GM19455 (cell line): ENCODE data around the gene ATAD3B.
"Not testable (repeated sequence)": the region's sequence is repeated elsewhere in the genome, so short reads cannot be mapped to it uniquely, and the experiment has no call there.

Experiments used
- ATAC-seq: cut with Tn5 transposase; IDR thresholded peaks from one replicate; pipeline ENCODE4 v1.9.1; 2021; ENCODE audit not compliant: unreplicated experiment

Gene ATAD3B

DNA sequence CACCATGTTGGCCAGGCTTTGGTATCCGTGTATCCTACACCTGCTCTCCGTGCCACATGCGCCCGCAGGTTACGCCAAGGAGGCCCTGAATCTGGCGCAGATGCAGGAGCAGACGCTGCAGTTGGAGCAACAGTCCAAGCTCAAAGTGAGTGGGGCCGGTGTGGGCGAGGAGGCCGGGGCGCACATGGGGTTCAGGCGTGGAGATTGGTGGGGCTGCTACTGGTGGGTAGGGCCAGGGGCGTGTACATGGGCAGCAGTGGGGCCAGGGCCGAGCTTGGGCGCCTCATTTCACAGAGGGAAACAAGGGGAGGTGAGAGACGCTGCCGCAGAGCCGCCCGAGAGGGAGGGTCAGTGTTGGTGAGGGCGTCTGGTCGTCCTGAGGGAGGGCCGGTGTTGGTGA, 5.6 kb downstream of the ATAD3B start:
- ATAC-seq: no peak

DNA sequence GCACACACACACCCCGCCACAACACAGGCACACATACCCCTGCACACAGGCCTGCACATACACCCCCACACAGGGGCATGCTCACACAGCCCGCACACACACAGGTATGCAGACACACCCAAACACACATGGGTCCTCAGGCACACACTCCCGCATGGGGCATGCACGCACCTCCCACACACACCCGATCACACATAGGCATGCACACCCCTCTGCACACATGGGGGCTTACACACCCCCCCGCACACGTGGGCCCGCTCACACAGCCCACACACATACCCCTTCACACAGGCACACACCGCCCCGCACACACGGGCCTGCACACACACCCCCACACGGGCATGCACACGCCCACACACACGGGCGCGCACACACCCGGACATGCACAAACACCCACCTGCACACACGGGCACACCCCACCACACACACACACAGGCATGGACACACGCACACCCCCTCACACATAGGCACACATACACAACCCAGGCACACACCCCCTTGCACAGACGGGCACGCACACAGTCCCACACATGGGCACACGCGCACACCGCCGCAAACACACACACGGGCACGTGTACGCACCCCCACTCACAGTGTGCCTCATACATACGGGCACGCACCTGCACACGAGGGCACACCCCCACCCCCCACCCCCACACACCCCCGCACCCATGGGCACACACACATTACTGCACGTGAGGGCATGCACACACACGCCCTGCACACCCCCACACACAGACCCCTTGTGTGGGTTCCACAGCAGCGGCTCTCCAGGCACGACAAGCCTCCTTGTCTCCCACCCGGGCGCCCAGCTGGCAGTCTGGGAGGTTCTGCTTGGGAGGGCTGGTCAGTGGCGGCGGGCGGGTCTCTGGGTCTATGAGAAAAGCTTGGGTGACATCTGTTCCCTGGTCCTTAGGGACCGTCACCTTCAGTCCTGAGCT, 8.3 kb downstream of the ATAD3B start:
- ATAC-seq: no peak

DNA sequence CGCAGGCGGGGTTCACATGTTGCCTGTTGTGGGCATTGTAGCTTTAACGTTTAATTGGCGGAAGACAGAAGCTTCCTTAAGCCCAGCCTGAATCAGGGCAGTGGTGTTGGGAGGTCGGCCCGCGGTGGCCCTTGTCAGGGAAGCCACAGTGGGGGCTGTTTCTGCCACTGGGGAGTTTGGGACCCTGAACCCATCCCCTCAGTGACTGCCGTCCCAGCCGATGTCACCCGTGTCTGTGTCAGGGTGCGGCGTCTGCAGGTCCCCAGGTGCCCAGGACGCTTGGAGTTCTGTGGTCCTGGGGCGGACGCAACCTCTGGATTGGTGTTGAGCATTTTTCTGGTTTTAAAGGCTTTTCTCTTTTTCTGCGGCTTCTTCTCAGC, 8.9 kb downstream of the ATAD3B start:
- not testable (repeated sequence) for ATAC-seq

DNA sequence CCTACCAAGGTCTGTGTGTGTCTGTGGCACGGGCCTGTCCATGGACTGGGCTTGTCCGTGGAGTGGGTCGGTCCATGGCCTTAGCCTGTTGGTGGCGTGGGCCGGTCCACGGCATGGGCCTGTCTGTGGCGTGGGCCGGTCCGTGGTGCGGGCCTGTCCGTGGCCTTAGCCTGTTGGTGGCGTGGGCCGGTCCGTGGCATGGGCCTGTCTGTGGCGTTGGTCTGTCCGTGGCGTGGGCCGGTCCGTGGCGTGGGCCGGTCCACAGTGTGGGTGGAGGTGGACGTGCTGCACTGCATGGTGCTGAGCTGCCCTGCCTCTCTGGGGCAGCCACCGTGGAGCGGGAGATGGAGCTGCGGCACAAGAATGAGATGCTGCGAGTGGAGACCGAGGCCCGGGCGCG, 10.2 kb downstream of the ATAD3B start:
- ATAC-seq: not testable (repeated sequence)

DNA sequence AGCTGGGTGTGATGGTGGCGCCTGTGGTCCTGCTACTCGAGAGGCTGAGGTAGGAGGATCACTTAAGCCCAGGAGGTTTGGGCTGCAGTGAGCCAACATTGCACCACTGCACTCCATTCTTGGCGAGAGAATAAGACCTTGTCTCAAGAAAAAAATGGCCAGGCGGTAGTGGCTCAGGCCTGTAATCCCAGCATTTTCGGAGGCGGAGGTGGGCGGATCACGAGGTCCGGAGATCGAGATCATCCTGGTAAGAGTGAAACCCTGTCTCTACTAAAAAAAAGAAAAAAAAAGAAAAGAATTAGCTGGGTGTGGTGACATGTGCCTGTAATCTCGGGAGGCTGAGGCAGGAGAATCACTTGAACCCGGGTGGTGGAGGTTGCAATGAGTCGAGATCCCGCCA, 11.3 kb downstream of the ATAD3B start:
- no peak for ATAC-seq

DNA sequence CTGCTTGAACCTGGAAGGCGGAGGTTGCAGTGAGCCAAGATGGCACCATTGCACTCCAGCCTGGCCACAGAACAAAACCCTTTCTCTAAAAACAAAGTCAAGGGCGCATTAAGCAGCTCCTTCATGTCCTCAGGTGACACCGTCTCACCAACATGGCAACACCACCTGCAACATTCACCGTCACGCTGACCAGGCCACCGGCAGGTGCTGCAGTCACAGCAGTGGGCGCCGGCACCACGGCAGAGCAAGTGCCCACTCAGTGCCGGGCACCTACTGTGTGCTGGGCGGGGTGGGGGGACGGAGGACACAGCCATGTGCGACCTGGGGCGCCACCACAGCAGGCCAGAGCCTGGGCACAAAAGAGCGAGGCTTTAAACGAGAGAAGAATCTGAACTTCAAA, 12.1 kb downstream of the ATAD3B start:
- ATAC-seq: no peak

DNA sequence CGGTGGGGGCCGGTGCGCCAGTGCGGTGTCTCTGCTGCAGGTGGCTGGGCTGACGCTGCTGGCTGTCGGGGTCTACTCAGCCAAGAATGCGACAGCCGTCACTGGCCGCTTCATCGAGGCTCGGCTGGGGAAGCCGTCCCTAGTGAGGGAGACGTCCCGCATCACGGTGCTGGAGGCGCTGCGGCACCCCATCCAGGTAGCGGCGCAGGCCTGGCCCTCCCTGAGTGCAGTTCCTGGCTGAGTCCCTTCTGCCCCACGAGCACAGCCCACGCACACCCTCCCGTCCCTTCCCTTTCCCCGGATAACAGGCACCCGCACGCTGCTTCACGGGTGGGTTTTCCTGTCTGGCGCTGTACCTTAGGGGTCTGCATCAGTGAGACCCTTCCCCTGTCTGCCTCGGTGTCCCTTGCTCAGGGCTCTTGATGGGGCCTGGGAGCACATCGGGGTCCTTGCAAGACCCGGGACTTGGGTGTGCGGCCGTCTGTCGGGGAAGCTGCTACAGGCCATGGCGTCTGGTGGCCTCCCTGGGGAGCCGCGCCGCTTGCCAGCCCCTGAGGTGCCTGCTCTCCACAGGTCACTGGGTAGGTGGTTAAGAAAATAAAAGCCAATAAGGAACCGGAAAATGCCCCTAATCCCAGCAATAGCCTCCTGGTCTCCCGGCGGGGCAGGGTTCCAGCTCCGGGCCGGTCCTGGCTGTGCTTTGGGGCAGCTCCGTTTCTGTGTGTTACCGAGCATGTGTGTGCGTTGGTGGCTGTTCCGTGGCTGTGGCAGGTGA, 13.6 kb downstream of the ATAD3B start:
- not testable (repeated sequence) for ATAC-seq

DNA sequence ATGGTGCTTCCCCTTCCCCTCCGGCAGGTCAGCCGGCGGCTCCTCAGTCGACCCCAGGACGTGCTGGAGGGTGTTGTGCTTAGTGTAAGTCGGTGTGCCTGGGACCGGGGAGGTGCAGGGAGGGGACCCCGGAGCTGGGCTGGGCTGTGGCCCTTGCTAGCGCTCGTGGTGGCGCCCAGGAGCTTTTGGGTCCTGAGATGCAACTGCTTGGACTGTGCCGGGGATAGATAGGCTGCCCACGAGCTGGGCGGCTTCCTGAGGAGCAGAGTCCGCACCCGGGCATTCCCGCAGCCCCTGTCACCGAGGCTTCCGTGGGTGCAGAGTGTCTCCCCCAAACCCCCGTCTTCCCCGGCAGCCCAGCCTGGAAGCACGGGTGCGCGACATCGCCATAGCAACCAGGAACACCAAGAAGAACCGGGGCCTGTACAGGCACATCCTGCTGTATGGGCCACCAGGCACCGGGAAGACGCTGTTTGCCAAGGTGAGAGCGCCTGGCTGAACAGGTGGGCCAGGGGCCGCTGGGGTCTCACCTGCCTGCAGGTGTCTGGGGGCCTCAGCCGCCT, 14.3 kb downstream of the ATAD3B start:
- not testable (repeated sequence) for ATAC-seq

DNA sequence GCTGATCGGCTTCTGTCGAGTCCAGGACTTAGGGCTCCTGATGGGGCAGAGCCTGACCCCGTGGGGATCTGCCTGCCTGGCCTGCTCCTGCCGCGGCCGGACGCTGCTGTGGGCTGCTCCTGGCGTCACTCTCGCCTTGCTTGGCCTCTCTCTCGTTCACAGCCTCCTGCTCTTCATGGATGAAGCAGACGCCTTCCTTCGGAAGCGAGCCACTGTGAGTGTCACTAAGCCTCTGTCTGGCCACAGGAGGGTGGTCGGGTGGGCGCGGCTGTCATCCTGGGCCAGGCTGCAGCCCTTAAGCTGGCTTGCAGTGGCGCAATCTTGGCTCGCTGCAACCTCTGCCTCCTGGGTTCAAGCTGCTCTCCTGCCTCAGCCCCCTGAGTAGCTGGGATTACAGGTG, 16.1 kb downstream of the ATAD3B start:
- no peak for ATAC-seq

DNA sequence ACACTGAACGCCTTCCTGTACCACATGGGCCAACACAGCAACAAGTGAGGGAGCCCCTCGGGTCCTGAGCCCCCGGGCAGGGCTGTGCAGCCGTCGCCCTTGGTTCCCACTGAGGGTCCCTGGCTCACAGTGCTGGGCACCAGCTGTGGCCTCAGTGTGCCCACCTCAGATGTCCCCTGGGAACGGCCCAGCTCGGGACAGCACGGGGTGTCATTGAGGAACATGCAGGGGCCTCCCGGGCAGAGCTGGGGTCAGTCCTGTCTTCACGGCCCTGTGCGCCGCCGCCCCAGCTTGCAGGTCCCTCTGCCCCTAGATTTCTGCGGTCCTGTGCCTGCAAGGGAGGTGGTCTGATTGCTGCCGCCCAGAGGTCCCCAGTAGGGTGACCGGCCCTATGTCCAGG, 17.7 kb downstream of the ATAD3B start:
- no peak for ATAC-seq

DNA sequence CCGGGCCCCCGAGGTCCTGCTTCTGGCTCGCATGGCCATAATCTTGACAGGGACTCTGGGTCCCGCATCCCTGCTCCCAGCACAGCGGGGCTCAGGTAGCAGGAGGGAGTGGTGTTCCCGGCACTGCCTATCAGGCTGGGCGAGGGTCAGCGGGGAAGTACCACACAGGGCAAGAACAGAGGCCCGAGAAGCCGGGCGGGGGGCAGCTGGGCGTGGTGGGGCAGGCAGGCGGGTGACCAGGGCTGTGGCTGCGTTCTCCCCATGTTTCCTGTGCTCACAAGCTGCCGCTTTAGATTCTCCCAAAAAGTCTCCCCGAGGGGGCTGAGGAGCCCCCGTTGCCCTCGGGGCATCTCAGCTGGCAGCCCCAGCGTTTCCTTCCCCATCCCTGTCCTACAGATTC, 18.3 kb downstream of the ATAD3B start:
- no peak for ATAC-seq

DNA sequence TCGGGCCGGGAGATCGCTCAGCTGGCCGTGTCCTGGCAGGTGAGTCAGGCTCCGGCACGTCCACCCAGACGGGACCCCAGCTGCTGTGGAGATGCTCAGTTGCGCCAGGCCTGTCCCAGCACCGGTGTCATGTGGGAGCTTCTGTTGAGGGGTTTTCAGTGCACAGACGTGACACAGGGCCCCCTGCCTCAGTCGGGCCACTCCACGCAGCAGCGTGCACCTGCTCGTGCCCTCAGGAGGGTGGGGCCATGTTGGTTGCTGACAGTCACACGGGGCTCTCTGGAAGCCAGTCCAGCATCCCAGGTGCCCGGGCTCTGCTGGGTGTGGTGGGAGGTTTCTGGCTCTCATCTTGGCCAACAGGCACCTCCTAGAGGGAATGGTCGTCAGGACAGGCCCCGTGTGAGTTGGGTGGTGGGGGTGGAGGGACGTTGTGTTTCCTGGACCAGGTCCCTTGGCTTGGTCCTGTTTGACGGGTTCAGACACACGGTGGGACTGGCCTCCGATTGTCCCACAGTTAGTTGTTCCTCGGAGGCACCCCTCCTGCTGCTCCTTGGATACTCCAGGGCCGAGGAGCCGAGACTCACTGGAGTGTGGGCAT, 19.2 kb downstream of the ATAD3B start:
- ATAC-seq: no peak

DNA sequence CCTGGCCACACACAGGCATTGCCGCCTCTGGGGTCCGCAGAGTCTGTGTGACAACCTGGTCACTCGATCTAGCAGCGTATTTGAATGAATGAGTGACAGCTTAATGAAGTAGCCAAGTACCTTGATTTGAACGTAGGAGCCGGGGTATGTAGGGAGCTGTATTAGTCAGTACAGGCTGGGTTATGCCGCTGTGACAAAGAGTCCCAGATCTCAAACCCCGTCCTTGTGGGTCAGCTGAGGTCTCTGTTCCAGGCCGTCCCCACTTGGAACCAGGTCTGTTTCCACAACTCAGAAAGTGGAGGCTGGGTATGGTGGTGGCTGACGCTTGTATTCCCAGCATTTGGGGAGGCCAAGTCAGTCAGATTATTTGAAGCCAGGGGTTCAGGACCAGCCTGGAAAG, 20.0 kb downstream of the ATAD3B start:
- no peak for ATAC-seq

DNA sequence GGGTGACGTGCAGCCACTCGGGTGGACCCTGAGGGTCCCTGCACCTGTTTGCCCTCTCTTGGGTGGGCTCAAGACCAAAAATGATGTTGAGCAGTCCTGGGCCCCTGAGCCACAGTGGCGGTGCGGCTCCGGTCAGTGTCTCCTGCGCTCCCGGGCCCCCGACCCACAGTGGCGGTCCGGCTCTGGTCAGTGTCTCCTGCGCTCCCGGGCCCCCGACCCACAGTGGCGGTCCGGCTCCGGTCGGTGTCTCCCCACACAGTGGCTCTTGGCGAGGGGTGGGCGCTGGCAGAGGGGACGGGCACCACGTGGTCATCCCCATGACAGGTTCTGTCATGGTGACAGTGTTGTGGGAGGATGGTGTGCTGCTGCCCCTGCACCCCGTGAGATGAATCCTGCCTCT, 22.7 kb downstream of the ATAD3B start:
- not testable (repeated sequence) for ATAC-seq

DNA sequence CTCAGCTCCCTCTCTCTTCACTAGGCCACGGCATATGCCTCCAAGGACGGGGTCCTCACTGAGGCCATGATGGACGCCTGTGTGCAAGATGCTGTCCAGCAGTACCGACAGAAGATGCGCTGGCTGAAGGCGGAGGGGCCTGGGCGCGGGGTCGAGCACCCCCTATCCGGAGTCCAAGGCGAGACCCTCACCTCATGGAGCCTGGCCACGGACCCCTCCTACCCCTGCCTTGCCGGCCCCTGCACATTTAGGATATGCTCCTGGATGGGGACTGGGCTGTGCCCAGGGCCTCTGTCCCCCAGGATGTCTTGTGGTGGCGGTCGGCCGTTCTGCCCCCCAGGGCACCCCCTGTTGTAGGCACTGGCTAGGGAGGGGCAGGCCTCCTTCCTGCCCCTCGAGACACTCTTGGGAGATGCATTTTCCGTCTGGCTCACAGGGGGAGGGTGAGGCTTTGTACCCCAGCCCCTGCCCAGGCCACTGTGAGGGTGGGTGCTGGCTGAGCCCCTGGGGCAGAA, 24.0 kb downstream of the ATAD3B start:
- ATAC-seq: not testable (repeated sequence)

DNA sequence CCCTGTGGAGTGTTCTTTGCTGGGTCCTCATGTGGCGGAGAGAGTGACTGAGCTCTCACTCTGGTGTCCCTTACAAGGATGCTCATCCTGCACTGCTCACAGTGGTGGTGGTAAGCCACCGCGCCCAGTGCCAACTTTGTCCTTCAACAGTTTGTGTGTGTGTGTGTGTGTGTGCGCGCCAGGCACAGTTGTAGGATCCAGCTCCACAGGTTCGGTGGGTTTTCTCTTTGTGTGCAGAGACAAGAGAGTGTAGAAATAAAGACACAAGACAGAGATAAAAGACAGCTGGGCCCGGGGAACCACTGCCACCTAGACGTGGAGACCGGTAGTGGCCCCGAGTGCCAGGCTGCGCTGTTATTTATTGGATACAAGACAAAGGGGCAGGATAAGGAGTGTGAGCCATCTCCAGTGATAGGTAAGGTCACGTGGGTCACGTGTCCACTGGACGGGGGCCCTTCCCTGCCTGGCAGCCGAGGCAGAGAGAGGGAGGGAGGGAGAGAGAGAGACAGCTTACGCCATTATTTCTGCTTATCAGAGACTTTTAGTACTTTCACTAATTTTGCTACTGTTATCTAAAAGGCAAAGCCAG, 33.3 kb downstream of the ATAD3B start:
- not testable (repeated sequence) for ATAC-seq

DNA sequence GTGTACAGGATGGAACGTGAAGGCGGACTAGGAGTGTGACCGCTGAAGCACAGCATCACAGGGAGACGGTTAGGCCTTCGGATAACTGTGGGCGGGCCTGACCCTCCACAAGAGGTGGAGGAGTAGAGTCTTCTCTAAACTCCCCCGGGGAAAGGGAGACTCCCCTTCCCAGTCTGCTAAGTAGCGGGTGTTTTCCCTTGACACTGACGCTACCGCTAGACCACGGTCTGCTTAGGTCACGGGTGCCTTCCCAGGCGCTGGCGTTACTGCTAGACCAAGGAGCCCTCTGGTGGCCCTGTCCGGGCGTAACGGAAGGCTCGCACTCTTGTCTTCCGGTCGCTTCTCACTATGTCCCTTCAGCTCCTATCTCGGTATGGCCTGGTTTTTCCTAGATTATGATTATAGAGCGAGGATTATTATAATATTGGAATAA, 33.8 kb downstream of the ATAD3B start:
- not testable (repeated sequence) for ATAC-seq

DNA sequence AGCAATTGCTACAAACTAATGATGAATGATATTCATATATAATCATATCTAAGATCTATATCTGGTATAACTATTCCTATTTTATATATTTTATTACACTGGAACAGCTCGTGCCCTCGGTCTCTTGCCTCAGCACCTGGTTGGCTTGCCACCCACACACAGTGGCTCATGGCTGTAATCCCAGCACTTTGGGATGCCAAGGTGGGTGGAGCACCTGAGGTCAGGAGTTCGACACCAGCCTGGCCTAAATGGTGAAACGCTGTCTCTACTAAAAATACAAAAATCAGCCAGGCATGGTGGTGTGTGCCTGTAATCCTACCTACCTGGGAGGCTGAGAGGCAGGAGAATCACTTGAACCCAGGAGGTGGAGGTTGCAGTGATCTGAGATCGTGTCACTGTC, 34.2 kb downstream of the ATAD3B start:
- not testable (repeated sequence) for ATAC-seq

DNA sequence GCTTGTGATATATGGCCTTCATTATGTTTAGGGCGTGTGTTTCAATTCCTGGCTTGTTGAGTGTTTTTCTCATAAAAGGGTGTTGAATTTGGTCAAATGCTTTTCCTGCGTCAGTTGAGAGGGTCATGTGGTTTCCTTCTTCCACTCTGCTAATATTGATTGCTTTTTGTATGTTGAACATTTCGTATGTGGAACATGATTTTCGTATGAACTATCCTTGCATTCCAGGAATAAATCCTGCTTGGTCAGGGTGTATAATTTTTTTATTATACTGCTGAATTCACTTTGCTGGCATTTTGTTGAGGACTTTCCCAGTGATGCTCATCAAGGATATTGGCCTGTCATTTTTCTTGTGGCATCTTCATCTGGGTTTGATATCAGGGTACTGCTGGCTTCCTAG, 35.7 kb downstream of the ATAD3B start:
- ATAC-seq: no peak

DNA sequence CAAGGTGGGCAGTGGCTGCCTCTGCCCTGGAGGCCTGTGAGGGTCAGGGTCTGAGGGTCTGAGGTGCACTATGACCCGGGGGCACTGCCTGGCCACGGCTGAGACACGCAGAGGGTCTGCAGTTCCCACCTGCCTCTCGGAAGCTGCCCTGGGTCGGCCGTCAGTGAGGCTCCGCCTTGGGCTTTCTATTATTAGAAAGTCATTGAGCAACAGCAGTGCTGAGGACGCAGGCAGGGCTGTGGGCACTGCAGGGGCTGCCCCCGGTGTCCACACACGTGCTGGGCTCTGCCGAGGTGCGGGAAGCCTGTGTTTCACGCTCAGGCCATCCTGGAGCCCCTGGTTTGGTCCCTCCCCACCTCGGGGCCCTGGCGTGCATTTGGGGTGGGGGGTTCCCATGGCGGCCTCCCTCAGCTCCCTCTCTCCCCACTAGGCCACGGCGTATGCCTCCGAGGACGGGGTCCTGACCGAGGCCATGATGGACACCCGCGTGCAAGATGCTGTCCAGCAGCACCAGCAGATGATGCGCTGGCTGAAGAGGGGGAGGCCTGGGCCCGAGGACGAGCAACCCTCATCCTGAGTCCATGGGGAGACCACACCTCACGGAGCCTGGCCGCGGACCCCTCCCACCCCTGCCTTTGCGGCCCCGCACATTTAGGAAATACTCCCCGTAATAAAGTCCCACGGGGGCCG, 37.4 kb downstream of the ATAD3B start:
- ATAC-seq: not testable (repeated sequence)
